SK-N-SH (cell line): Measurements from ENCODE around the gene ESPL1. TPM values are rescaled to one million over a fixed set of nuclear protein-coding genes. Genes with fewer than 3 reads are reported as not detected.

ENCODE experiments used
- CTCF ChIA-PET: fragments of 300-600, 350-600 bp; formaldehyde crosslinking; extraction: SDS; loops from one replicate; lab custom pipeline; 2021; lab: Yijun Ruan, JAX
- POLR2A ChIA-PET: fragments of 350-600 bp; sonication (Branson Sonifier 250); formaldehyde crosslinking; extraction: SDS; loops from one replicate; lab custom pipeline; 2020; ENCODE audit warnings: antibody characterized with exemption, inconsistent platforms; lab: Yijun Ruan, JAX
- DNase-seq: peaks from one replicate; pipeline ENCODE4 v3.0.0; 2012
- H2AFZ ChIP-seq: fragments of 200-600 bp; sonication (generic); 2 replicates; pipeline ENCODE4 v1.8.1; 2016; ENCODE audit warnings: antibody characterized with exemption, mild to moderate bottlenecking, low read depth
- H3F3A ChIP-seq: fragments of 200-600 bp; sonication (generic); replicated peaks from 2 replicates; pipeline ENCODE3; 2016; ENCODE audit warnings: antibody characterized with exemption, mild to moderate bottlenecking; ENCODE audit not compliant: insufficient read depth
- H3K27ac ChIP-seq, 2 experiments: fragments of 200-500 bp in 1 of 2; fragments of 200-600 bp in 1 of 2; sonication (Bioruptor generic) in 1 of 2; sonication (generic), shearing (Covaris generic) in 1 of 2; 2 replicates each; pipeline versions ENCODE4 v1.5.1 to v1.6.1; 2014 to 2016; ENCODE audit warnings: low read depth in 2 of 2, inconsistent platforms in 1 of 2, low read length in 1 of 2, mild to moderate bottlenecking in 1 of 2, mixed read lengths in 1 of 2
- H3K27me3 ChIP-seq: fragments of 200-600 bp; sonication (generic), shearing (Covaris generic); 2 replicates; pipeline ENCODE4 v1.6.1; 2016; ENCODE audit warnings: mixed run types; ENCODE audit not compliant: insufficient read depth
- H3K36me3 ChIP-seq, 2 experiments: fragments of 200-500 bp in 1 of 2; fragments of 200-600 bp in 1 of 2; sonication (Bioruptor generic) in 1 of 2; sonication (generic) in 1 of 2; replicated peaks in 1 of 2; 2 replicates each; pipeline versions ENCODE3 to v1.5.1; 2014 to 2016; ENCODE audit warnings: low read length in 1 of 2, mild to moderate bottlenecking in 1 of 2; ENCODE audit not compliant: insufficient read depth in 2 of 2, control insufficient read depth in 1 of 2
- H3K4me1 ChIP-seq, 2 experiments: fragments of 200-500 bp in 1 of 2; fragments of 200-600 bp in 1 of 2; sonication (Bioruptor generic) in 1 of 2; sonication (generic), shearing (Covaris generic) in 1 of 2; 2 replicates each; pipeline versions ENCODE4 v1.5.1 to v1.6.1; 2014 to 2016; ENCODE audit warnings: low read depth in 1 of 2, low read length in 1 of 2, mixed run types in 1 of 2; ENCODE audit not compliant: insufficient read depth in 2 of 2, control insufficient read depth in 1 of 2
- H3K4me2 ChIP-seq: fragments of 200-600 bp; sonication (generic), shearing (Covaris generic); 2 replicates; pipeline ENCODE4 v1.6.1; 2017; ENCODE audit warnings: mixed run types
- H3K4me3 ChIP-seq, 2 experiments: fragments of 200-500 bp in 1 of 2; fragments of 200-600 bp in 1 of 2; sonication (Bioruptor generic) in 1 of 2; sonication (generic), shearing (Covaris generic) in 1 of 2; 2 replicates each; pipeline versions ENCODE4 v1.5.1 to v1.8.1; 2014 to 2016; ENCODE audit warnings: low read depth in 2 of 2, inconsistent platforms in 1 of 2, low read length in 1 of 2, mild to moderate bottlenecking in 1 of 2, mixed read lengths in 1 of 2, moderate library complexity in 1 of 2
- H3K79me2 ChIP-seq: fragments of 200-600 bp; sonication (generic); 2 replicates; pipeline ENCODE4 v1.8.1; 2017; ENCODE audit warnings: mild to moderate bottlenecking; ENCODE audit not compliant: insufficient read depth
- H3K9ac ChIP-seq: fragments of 200-600 bp; sonication (generic); 2 replicates; pipeline ENCODE4 v1.6.1; 2017; ENCODE audit warnings: mixed run types
- H3K9me2 ChIP-seq: fragments of 200-600 bp; sonication (generic); 2 replicates; pipeline ENCODE4 v1.6.1; 2017; ENCODE audit warnings: mixed run types
- H3K9me3 ChIP-seq: fragments of 200-600 bp; sonication (generic); 2 replicates; pipeline ENCODE4 v1.6.1; 2017; ENCODE audit warnings: mixed run types, mild to moderate bottlenecking, moderate library complexity
- H4K20me1 ChIP-seq: fragments of 200-600 bp; sonication (generic); 2 replicates; pipeline ENCODE4 v1.6.1; 2017; ENCODE audit warnings: mild to moderate bottlenecking, mixed run types; ENCODE audit not compliant: insufficient read depth
- CHD2 ChIP-seq: fragments of 150-350 bp; IDR thresholded peaks from 2 replicates; pipeline ENCODE4 v1.6.1; 2018; ENCODE audit warnings: low read length; ENCODE audit not compliant: partially characterized antibody
- CTCF ChIP-seq: fragments of 200-600 bp; sonication (generic); IDR thresholded peaks from 2 replicates; pipeline ENCODE4 v1.6.1; 2017; ENCODE audit warnings: antibody characterized with exemption, mild to moderate bottlenecking, moderate library complexity
- ELF1 ChIP-seq: IDR thresholded peaks from 2 replicates; pipeline ENCODE4 v1.4.0; 2012
- EP300 ChIP-seq, 2 experiments: IDR thresholded peaks; 2 replicates each; pipeline versions ENCODE4 v1.4.0 to v1.6.1; 2012; ENCODE audit warnings: borderline replicate concordance in 1 of 2, low read depth in 1 of 2, low read length in 1 of 2
- GABPA ChIP-seq: IDR thresholded peaks from 2 replicates; pipeline ENCODE4 v1.4.0; 2012; ENCODE audit warnings: low read depth, mild to moderate bottlenecking
- MAX ChIP-seq: IDR thresholded peaks from 2 replicates; pipeline ENCODE4 v1.4.0; 2012; ENCODE audit warnings: low read depth
- NRF1 ChIP-seq: IDR thresholded peaks from 2 replicates; pipeline ENCODE4 v1.6.1; 2012; ENCODE audit warnings: low read depth, mild to moderate bottlenecking, low read length
- RAD21 ChIP-seq: IDR thresholded peaks from 2 replicates; pipeline ENCODE4 v1.6.1; 2012; ENCODE audit warnings: mild to moderate bottlenecking, low read length
- RCOR1 ChIP-seq: fragments of 150-350 bp; IDR thresholded peaks from 2 replicates; pipeline ENCODE4 v1.6.1; 2017; ENCODE audit warnings: antibody characterized with exemption, low read length
- RXRA ChIP-seq: IDR thresholded peaks from 2 replicates; pipeline ENCODE4 v1.4.0; 2012; ENCODE audit warnings: low read depth, mild to moderate bottlenecking, borderline replicate concordance
- TCF12 ChIP-seq: IDR thresholded peaks from 2 replicates; pipeline ENCODE4 v1.4.0; 2012
- TEAD4 ChIP-seq: IDR thresholded peaks from 2 replicates; pipeline ENCODE4 v1.4.0; 2012; ENCODE audit warnings: mild to moderate bottlenecking, borderline replicate concordance; ENCODE audit not compliant: insufficient read depth
- ZBTB33 ChIP-seq: IDR thresholded peaks from 2 replicates; pipeline ENCODE4 v1.4.0; 2012; ENCODE audit warnings: low read depth, borderline replicate concordance
- WGBS: methylation state at CpG from one replicate; pipeline ENCODE4 v1.1.6; 2017; ENCODE audit warnings: low lambda C conversion rate; 5-methylcytosine and 5-hydroxymethylcytosine counted together
- polyA plus RNA-seq, 3 experiments: library from polyadenylated mRNA; depleted of rRNA; stranded (reverse); fragments of >200 nt; gene quantifications; 2 replicates each; pipeline ENCODE4 v1.2.3, GENCODE V29; 2012

The ESPL1 gene
- polyA plus RNA-seq, 1 of the 3 experiments (the other 2 are of a cell fraction) = 8.6 TPM

- TF ChIP-seq CTCF (no peak), ELF1 (no peak), RXRA (no peak), TEAD4 (no peak), NRF1 (no peak), EP300 (IDR thresholded peaks at IDR 0.05; ENCODE audit: borderline replicate concordance in 1 of 2, low read depth in 1 of 2, low read length in 1 of 2) (no peak)
Measured at GRCh38 chr12:53222806-53223261, 45.3 kb upstream of the ESPL1 start (continued).

GRCh38 chr12:53223389-53224060, 44.6 kb upstream of the ESPL1 start:
- H4K20me1 ChIP-seq = no peaks in the 10 kb centered on the region
- H3K27me3 ChIP-seq = no peaks in the 10 kb centered on the region
- H2AFZ ChIP-seq = 0 out of 2 replicates have a peak overlapping the region, but pooled peaks have one; percentile 4
- no peak overlapping the region; a peak in 1 of 4 replicates for H3K4me3 ChIP-seq
- H3K4me1 ChIP-seq = peaks cover 46 to 57% of the 10 kb centered on the region in 2 experiments
- DNase-seq = peak; percentile 61
- peaks cover 34% of the 10 kb centered on the region for H3F3A ChIP-seq
- H3K27ac ChIP-seq = peak overlapping the region; percentile 99
- no peak for TF ChIP-seq ZBTB33
- TF ChIP-seq TCF12 = no peak
- TF ChIP-seq RCOR1 = no peak
- no peak for TF ChIP-seq CHD2
- no peak for TF ChIP-seq NRF1
- TF ChIP-seq GABPA = no peak
- TF ChIP-seq MAX = no peak
- TF ChIP-seq RAD21 = no peak
- WGBS = 22% methylated on average over 13 of the region's 16 CpGs
- peaks cover 14% of the 10 kb centered on the region for H3K79me2 ChIP-seq
- H3K9ac ChIP-seq = peak overlapping the region; percentile 51; the same call in 1 of the 2 replicates
- peak overlapping the region; percentile 80 for H3K4me2 ChIP-seq
- ChIA-PET CTCF (interaction anchor here (0.7 to 6.5 kb wide), 7 partner anchors 8 to 158 kb away, joined by 3 to 39 read pairs (median 4); partner anchors contain the start of gene RARG), POLR2A (interaction anchor here (0.6 kb wide), 1 partner anchor 19 kb away, joined by 3 read pairs; no protein-coding TSS in a partner anchor)
- peaks cover 0 to 8% of the 10 kb centered on the region in 2 experiments for H3K36me3 ChIP-seq
- no peaks in the 10 kb centered on the region for H3K9me2 ChIP-seq
- H3K9me3 ChIP-seq = no peaks in the 10 kb centered on the region
